ENCODE measurements around the gene TRAPPC3.
A peak's percentile ranks its signal among the peaks of the same experiment; 100 is the strongest.

Gene TRAPPC3

GRCh38 chr1:36151134-36151844 lies 2.0 kb upstream of the TRAPPC3 start:
- DNase-seq, result no peak

GRCh38 chr1:36150296-36151133 lies 1.2 kb upstream of the TRAPPC3 start:
- DNase-seq, result peak; percentile 93

- DNase-seq, result no peak
These were observed 648 bp upstream of the TRAPPC3 start for GRCh38 chr1:36149973-36150295.

DNA sequence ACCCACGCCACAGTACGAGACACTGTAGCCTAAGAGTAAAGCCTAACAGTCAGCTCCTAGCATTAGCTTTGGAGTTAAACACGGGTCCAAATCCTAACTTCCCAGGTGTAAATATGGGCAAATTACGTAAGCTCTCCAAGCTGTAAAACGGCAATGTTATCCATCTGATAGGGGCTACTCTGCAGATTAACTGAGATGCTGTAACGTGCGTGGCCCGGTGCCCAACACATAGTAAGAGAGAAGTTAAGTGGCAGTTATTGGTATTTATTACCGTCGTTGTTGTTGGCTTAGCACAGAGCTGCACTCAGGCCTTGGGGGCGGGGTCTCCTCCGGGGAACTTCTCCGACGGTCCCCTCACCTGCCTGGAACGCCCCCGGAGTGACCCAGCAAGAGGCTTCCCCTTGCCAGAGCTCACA lies 457 bp downstream of the TRAPPC3 start:
- no peak for DNase-seq

GRCh38 chr1:36144413-36144812 lies 4.9 kb downstream of the TRAPPC3 start:
- DNase-seq, result no peak

DNA sequence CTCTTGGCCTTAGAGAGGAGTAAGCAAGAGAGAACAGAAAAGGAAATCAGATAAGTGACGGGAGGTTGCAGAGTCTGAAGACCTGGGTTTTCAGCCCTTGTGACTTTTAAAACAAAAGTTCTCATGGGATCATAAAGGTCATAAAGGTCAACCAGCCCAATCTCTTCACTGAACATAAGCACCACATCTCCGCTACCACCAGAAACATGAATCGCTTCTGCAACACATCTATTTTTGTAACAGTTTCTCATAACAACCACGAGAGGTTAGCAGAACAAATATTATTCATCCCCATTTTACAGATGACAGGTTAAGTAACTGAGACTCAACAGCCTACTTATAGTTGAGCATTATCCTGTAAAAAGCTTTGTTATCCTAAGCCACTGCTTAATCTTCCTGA lies 5.9 kb downstream of the TRAPPC3 start:
- no peak for DNase-seq

- no peak for DNase-seq
These were observed 7.2 kb downstream of the TRAPPC3 start for GRCh38 chr1:36142121-36142520.

GRCh38 chr1:36139521-36139920 lies 9.8 kb downstream of the TRAPPC3 start:
- no peak for DNase-seq

DNA sequence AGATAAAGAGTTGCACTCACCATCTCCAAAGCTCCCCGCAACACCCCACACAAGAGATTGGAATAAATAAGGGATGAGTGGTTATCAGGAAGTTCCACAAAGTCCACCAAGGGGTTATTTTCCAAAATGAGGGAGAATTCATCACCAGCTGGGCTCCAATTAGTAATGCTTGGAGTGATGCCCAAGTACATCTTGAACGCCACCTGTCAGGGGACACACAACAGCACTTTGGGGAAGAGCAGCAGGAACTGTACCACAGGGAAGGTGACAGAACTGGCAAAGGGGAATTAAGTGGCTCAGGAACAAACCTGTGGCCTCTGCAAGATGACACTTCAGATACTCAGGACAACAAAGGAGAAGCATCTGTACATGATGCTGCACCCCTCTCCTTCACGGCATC lies 11.5 kb downstream of the TRAPPC3 start:
- DNase-seq, result no peak

DNA sequence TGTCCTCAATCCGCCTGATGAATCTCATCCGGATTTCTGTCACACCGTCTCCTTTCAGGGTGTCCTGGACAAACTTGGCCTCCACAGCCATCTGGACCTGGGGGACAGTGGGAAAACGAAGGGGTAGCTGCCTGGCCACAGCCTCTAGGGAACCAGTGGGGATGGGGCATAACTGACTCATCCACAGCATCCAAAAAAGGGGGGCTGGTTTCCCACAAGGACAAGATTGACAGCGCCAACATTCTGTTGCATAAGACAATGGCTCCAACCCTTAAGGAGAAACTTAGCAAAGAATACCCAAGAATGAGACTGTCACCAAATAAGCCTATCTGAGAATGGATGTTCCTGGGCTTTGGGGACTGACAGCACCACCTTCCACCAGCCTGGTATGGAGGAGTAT lies 12.1 kb downstream of the TRAPPC3 start:
- DNase-seq, result no peak

GRCh38 chr1:36136535-36136934 lies 12.8 kb downstream of the TRAPPC3 start:
- DNase-seq, result no peak

GRCh38 chr1:36135796-36136195 lies 13.5 kb downstream of the TRAPPC3 start:
- no peak for DNase-seq

GRCh38 chr1:36135330-36135667 lies 14.0 kb downstream of the TRAPPC3 start:
- no peak for DNase-seq

DNA sequence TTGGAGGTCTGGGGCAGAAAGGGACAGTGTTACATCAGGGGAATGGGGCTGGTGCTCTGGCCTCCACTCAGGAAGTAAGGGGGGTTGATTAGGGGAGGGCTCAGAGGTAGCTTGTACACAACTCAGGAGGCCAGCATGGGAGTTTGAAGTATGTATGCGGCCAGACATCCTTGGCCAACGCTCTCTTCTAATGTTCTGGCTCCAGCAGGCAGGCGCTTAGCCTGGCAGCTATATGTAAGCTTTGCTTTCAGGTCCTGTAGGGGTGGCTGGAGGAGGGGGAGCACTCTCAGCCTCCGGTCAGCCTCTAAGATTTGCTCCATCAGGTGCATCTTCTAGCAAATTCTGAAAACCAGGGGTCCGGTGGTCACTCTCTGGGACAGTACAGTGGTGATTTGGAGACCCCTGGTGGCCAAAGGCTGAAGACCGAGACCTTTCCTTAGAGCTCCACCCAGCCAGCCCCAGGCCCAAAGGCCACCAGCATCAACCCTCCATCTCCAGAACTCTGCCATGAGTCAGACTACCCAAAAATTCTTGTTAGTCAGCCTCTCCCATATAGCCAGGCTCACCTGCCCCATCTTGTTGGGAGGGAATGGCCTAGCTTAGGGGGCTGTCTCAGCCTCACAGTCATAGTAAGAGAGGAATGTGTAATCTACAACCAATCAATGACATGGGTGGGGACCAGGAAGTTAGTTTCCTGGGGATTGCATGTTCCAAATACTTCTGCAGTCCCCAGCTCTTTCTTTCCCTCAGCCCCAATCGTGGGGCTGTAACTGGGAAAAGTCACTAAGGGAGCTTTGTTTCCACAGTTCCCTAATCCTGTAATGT lies 14.6 kb downstream of the TRAPPC3 start:
- DNase-seq, result peak; percentile 83

DNA sequence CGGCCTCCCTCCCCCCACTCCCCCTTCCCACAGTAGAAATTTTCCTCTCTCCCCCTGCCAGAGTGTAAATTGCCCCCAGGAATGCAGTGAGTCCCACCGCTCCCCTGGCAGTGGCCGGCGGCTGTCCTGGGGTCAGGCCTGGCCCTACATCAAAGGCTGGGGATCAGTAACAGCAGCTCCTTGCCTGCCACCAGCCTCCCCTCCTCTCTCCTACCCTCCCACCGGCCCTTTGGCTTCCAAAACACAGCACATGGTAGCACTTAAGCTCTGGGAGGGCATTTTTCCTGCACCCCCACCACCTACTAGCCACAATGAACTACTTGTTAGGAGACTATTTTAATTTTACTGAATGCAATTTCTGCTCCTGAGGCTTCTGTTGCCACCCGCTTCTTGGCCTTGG lies 15.3 kb downstream of the TRAPPC3 start:
- peak; percentile 63 for DNase-seq

DNA sequence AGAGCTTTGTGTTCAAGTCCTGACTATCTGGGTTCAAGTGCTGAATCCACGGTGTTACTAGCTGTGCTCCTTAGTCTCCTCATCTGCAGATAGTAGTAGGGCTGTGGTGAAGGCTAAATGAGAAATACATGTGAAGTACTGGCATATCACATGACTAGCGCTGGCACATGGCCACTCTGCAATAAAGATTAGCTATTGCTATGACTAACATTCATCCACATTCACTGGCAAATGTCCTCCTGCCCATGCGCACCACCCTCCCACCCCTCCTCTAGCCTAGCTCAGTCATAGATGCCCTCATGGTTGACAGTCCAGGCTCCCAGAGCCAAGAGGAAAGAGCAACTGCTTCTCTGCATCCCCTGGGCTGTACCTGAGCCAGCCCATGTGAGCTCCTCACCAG lies 15.8 kb downstream of the TRAPPC3 start:
- peak; percentile 83 for DNase-seq

DNA sequence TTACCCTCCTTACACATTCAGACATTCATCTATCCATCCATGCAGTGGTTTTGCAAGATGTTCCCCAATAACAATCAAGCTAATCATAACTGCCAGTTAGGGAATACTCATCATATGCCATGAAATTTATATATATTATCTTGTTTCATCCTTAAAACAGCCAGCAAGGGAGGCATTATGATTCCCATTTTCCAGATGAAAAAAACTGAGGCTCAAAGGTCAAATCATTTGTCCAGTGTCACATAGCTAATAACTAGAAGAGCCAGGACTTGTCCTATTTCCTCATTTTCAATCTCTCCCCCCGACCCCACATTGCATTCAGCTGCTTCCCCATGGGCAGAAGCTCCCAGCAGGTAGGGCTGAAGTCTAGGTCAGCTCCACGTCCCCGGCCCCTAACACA lies 17.3 kb downstream of the TRAPPC3 start:
- DNase-seq, result no peak

GRCh38 chr1:36128905-36129206 lies 20.4 kb downstream of the TRAPPC3 start:
- DNase-seq, result no peak

GRCh38 chr1:36128126-36128904 lies 21.0 kb downstream of the TRAPPC3 start:
- no peak for DNase-seq

DNA sequence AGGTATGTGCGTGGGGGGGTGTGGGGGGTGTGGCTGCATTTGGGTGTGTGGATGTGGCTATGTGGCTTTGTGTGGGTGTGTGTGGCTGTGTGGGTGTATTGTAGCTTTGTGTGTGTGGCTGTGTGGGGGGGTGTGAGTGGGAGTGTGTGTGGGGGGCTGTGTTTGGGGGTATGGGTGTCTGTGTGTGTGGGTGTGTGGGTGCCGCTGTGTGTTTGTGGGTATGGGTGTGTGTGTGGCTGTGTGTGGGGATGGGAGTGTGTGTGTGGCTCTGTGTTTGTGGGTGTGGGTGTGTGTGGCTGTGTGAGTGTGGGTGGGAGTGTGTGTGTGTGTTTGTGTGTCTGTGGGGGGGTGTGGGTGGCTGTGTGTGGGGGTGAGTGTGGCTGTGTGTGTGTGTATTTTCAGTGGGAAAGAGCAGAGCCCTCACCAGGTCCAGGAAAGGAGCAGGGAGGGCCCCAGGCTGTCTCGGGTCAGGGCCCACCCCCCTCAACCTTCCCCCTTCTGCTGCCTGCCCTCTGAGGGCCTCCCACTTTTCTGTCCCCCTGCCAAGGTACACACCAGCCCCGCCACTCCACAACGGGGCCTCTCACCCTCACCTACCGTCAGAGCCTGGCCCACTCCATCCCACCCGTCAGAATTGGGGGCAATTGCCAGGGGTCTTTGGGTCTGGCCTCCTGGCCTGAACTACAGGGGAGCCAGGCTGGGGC lies 22.3 kb downstream of the TRAPPC3 start:
- DNase-seq, result no peak

- DNase-seq, result no peak
These were observed 23.1 kb downstream of the TRAPPC3 start for GRCh38 chr1:36126005-36126716.

All from right hindlimb (tissue), 1 donor.